GM19468 (cell line): ENCODE data around the gene B4GAT1.
"Not testable (repeated sequence)": the region's sequence is repeated elsewhere in the genome, so short reads cannot be mapped to it uniquely, and the experiment has no call there.

Experiments
- ATAC-seq: cut with Tn5 transposase; IDR thresholded peaks from one replicate; pipeline ENCODE4 v1.9.1; 2021; ENCODE audit warnings: mild to moderate bottlenecking, moderate library complexity, moderate number of reproducible peaks; ENCODE audit not compliant: unreplicated experiment; ENCODE audit errors: extremely low read depth

Gene B4GAT1

DNA sequence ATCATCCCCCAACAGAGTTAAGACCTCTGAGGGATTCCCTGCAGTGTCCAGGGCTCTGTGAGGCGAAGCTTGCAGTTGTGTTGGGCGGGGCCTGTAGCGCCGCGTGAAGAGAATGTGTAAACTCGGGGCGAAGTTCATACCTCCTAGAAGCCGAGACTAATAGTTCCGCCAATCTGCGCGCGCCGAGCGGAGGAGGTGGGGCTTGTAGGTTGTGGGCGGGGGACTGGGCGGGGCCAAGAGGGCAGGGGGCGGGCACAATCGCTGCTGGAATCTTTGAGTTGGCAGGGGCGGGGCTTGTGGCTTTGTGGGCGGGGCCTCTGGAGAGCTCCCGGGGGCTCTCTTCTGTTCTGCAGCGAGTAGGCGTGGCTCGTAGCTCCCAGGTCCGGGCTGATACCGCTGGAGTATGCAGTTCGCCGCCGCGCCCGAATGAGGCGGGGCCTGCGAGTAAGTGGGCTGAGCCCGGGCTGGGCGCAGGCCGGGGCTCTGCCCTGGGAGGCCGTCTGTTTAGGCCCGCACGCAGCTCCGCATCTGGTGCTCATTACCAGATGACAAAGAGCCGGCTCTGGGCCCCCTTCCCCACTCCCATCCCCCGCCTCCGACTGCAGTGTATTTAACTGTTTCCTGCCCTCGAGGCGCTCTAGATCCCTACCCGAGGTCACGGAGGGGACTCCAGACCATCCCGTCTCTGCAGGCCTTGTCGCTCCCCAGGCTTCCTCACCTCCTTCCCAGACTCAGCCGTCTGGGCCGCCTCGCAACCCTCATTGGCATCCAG lies 34.7 kb downstream of the B4GAT1 start:
- ATAC-seq = peak; percentile 56

GRCh38 chr11:66311965-66312548 lies 35.4 kb downstream of the B4GAT1 start:
- ATAC-seq = peak; percentile 36

GRCh38 chr11:66311470-66311964 lies 35.9 kb downstream of the B4GAT1 start:
- ATAC-seq = no peak

- ATAC-seq = not testable (repeated sequence)
These were observed 36.5 kb downstream of the B4GAT1 start for GRCh38 chr11:66310803-66311440.

GRCh38 chr11:66310324-66310723 lies 37.1 kb downstream of the B4GAT1 start:
- no peak for ATAC-seq

GRCh38 chr11:66309475-66309874 lies 38.0 kb downstream of the B4GAT1 start:
- ATAC-seq = no peak

DNA sequence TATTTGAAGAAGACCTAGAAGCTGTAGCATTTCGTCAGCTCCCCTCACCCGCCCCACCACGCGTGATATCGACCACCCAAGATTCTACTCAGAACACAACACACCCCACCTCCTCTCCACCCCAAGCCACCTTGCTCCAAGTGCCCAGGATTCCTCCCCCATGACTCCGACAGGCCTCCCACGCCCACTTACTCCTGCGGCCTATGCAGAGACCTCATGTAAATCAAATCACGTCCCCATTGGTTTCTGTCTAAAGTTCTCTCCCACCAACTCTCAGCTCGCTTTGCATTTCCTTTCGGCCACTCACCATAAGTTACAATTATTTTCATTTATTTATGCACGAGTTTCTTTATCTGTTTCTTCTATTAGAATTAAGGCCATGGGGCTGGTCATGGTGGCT lies 44.8 kb downstream of the B4GAT1 start:
- ATAC-seq = no peak

DNA sequence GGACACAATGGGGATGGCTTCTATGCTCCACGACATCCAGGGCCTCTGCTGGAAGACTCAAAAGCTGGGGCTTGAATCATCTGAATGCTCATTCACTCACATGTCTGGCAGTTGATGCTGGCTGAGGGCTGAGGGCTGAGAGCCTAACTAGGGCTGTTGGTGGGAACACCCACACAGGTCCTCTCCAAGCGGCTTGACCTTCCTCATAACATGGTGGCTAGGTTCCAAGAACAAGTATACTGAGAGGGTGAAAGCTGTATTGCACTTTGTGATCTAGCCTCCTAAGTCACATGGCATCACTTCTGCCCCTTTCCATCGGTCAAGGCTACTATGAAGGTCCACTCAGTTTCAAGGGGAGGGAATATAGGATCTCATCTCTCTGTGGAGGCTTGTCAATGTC lies 48.2 kb downstream of the B4GAT1 start:
- no peak for ATAC-seq

GRCh38 chr11:66297610-66298009 lies 49.8 kb downstream of the B4GAT1 start:
- no peak for ATAC-seq
